NCI-H1105 (cell line): ENCODE measurements around the gene PGLYRP4.

Experiments
- DNase-seq: peaks from one replicate; lab custom pipeline; 2025; lab: John Stamatoyannopoulos, UW

PGLYRP4 gene

DNA sequence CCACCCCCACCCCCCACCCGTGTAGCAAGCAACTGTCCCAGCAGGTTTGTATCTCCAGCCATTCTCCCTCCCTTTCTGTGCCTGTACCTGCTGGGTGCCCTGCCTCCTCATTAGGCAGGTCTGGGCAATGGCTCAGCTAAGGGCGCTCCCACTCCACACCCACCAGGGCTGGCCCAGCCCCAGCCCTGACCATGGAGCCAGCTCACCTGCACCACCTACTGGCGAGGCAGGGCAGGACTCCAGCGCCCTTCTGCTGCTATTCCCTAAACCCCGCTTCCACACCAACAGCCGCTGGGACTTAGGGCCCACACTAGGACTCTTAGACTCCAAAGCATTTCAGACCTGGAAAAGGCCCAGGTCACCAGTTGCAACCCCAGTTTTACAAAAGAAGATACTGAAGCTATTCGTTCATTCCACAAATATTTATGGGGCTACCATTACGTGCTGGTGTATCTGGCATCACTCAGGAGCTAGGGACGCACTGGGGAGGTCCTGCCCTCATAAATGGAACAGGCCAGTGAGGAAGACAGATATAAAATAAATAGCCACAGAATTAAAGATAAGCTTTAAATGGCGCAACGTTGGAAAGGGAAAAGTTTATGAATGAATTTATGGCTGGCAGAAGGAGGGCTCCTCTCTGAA, 59.9 kb downstream of the PGLYRP4 start:
- DNase-seq: peak; percentile 16
